B cell (primary cell): ENCODE measurements around the gene NACAD.

Experiments
- EZH2 ChIP-seq: IDR thresholded peaks from 2 replicates; pipeline ENCODE4 v1.6.1; 2012; ENCODE audit warnings: borderline replicate concordance, low read depth, mild to moderate bottlenecking, moderate library complexity, low read length; ENCODE audit not compliant: insufficient read depth, poor library complexity, severe bottlenecking
- TF ChIP-seq, protein P1 (sequence below): fragments of 200-600 bp; IDR thresholded peaks from one replicate; pipeline ENCODE4 v1.8.0; 2022; ENCODE audit warnings: antibody characterized with exemption, mild to moderate bottlenecking

DNA sequence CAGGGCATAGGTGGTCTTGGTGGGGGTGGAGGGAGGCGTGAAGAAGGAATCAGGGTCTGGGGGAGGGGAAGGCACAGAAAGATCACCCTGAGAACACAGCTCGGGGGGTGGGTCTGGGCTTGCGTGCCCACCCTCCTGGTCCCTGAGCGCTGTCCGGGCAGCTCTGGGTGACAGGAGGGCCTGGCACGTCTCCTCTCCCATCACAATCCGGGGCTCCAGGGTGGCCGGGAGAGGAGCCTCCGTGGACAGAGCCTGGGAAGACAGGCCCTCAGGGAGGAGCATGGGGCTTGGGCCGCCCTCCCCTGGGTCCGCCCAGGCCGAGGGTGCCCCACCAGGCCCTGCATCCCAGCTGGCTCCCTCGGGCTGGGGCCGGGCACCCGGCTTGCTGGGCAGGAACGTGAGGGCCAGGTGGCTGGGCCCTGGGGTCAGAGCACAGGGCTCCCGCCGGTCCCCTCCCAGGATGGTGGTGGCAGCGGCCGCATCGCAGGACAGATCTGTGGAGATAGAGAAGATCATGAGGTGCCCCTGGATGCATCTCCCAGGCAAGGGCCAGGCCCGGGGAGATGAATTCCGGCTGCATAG is 3.1 kb downstream of the NACAD start:
- TF ChIP-seq, protein P1, sequence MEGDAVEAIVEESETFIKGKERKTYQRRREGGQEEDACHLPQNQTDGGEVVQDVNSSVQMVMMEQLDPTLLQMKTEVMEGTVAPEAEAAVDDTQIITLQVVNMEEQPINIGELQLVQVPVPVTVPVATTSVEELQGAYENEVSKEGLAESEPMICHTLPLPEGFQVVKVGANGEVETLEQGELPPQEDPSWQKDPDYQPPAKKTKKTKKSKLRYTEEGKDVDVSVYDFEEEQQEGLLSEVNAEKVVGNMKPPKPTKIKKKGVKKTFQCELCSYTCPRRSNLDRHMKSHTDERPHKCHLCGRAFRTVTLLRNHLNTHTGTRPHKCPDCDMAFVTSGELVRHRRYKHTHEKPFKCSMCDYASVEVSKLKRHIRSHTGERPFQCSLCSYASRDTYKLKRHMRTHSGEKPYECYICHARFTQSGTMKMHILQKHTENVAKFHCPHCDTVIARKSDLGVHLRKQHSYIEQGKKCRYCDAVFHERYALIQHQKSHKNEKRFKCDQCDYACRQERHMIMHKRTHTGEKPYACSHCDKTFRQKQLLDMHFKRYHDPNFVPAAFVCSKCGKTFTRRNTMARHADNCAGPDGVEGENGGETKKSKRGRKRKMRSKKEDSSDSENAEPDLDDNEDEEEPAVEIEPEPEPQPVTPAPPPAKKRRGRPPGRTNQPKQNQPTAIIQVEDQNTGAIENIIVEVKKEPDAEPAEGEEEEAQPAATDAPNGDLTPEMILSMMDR = no peak
- no peak for TF ChIP-seq EZH2
